WTC11 (cell line): ENCODE data around the gene NPL.

Experiments
- NR2C2 ChIP-seq: sonication (generic); formaldehyde crosslinking; IDR thresholded peaks from 2 replicates; pipeline ENCODE4 v1.8.0; 2022; ENCODE audit warnings: mild to moderate bottlenecking, missing genetic modification reagents
- NR3C1 ChIP-seq: sonication (generic); formaldehyde crosslinking; conservative IDR thresholded peaks from 2 replicates; pipeline ENCODE4 v1.8.1; 2023; ENCODE audit warnings: low read depth, mild to moderate bottlenecking, missing genetic modification reagents
- SP1 ChIP-seq: sonication (generic); formaldehyde crosslinking; conservative IDR thresholded peaks from 2 replicates; pipeline ENCODE4 v1.8.1; 2022; ENCODE audit warnings: missing genetic modification reagents
- TF ChIP-seq, protein P1 (sequence below): sonication (generic); formaldehyde crosslinking; IDR thresholded peaks from 2 replicates; pipeline ENCODE4 v1.8.0; 2022; ENCODE audit warnings: mild to moderate bottlenecking, missing genetic modification reagents

DNA sequence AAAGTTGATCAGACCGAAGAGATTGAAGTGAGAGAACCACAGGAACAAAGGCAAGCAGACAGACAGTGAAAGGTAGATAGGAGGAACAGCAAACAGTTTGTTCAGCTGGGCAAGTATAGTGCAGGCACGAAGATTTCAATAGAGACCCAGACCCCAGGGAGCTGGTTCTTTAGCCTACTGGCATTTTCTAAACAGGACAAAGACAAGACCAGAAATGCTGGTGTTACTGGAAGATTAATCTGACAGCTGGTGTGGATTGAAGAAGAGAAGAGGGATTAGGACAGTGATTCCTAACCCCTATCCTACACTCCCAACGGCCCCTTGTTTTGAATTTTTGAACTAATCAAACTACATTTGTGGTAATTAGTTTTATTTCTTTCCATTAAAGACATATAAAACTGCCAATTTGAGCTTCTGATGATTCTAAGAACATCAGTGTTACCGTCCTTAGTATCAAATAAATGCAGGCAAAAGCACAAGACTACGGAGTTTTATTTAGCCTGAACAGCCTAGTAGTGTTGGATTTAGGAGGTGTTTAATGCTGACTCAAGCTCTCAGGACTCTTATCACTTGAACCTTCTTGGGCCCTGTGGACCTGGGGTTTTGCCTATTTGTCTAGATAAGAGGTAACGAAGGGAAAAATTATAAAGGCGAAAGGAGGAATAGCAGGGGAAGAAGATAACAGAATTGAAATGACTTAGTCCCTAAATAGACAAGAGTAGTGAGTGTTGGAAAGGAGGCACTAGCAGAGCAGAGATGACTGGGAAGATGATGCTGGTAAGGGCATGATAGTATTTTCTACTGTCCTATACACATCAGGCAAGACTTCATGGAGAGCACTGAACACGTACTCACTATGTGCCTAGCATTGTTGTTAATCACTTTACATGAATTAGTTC, 2.0 kb downstream of the NPL start:
- TF ChIP-seq NR3C1 (no peak), SP1 (CRISPR knock-in tag) (no peak), NR2C2 (no peak)
- TF ChIP-seq, protein P1, sequence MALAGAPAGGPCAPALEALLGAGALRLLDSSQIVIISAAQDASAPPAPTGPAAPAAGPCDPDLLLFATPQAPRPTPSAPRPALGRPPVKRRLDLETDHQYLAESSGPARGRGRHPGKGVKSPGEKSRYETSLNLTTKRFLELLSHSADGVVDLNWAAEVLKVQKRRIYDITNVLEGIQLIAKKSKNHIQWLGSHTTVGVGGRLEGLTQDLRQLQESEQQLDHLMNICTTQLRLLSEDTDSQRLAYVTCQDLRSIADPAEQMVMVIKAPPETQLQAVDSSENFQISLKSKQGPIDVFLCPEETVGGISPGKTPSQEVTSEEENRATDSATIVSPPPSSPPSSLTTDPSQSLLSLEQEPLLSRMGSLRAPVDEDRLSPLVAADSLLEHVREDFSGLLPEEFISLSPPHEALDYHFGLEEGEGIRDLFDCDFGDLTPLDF (CRISPR knock-in tag): no peak
